ENCODE measurements around the gene GJA3.

DNA sequence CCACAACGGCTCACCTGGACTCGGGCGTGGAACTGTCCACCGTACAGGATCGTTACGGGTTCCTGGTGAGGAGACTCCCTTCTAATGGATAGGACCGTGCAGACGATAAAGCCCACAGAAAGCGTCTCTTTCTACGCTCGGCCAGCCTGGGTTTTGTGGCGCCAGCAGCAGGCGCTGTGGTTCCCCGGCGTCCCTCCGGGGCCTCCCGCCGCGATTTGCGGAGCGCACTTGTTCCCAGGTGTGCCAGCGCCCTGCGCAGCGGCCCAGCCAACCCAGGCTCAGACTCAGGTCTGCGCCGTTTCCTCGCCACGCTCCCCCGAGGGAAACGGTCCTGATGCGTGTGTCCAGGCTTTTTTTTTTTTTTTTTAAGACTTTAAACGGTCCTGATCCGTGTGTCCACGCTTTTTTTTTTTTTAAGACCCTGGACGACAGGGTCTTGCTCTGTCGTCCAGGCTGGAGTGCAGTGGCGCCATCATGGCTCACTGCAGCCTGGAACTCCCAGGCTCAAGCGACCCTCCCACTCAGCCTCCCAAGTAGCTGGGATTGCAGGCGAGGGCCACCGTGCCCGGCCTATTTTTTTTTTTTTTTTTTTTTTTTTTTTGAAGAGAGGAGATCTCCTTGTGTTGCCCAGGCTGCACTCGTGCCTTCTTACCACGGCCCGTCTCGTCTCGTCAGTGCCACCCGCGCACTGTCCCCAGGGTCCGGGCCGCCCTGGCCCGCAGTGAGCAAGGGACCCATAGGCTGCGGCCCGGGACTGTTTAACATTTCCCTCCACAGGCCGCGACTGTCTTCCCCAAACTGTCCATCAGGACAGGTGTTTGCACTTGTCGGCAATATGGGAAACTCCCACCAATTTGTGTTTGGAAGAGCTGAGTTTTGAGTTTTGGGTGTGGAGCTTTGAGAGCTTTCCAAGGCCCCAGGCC lies 23.8 kb downstream of the GJA3 start:
- TF ChIP-seq, protein P1, sequence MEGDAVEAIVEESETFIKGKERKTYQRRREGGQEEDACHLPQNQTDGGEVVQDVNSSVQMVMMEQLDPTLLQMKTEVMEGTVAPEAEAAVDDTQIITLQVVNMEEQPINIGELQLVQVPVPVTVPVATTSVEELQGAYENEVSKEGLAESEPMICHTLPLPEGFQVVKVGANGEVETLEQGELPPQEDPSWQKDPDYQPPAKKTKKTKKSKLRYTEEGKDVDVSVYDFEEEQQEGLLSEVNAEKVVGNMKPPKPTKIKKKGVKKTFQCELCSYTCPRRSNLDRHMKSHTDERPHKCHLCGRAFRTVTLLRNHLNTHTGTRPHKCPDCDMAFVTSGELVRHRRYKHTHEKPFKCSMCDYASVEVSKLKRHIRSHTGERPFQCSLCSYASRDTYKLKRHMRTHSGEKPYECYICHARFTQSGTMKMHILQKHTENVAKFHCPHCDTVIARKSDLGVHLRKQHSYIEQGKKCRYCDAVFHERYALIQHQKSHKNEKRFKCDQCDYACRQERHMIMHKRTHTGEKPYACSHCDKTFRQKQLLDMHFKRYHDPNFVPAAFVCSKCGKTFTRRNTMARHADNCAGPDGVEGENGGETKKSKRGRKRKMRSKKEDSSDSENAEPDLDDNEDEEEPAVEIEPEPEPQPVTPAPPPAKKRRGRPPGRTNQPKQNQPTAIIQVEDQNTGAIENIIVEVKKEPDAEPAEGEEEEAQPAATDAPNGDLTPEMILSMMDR (IDR thresholded peaks at IDR 0.05) = no peak
- TF ChIP-seq EZH2 (IDR thresholded peaks at IDR 0.05; ENCODE audit: borderline replicate concordance, insufficient read depth, low read depth, low read length, poor library complexity, severe bottlenecking) = no peak
